Measurements from ENCODE around the gene ZNF334. TPM values are rescaled to one million over a fixed set of nuclear protein-coding genes. Genes with fewer than 3 reads are reported as not detected.

The ZNF334 gene
- total RNA-seq, 4 donors from 2014 or later, result 1.3 to 19.6 (median 5.8) TPM

GRCh38 chr20:46549188-46549972 lies 36.0 kb upstream of the ZNF334 start:
- Histone ChIP-seq H3K9me3 (no peaks in the 10 kb centered on the region), H3K4me1 (no peaks in the 10 kb centered on the region), H3K4me3 (no peak overlapping the region), H3K27ac (no peak overlapping the region), H3K36me3 (no peaks in the 10 kb centered on the region), H3K27me3 (no peaks in the 10 kb centered on the region)
- intact Hi-C loops (cut with DNase I; ENCODE audit: low total_unique reads), result no loop called here
- DNase-seq, result no peak
- no peak for TF ChIP-seq POLR2A (IDR thresholded peaks at IDR 0.05)
- no peak for TF ChIP-seq CTCF (IDR thresholded peaks at IDR 0.05)

GRCh38 chr20:46548688-46549087 lies 35.3 kb upstream of the ZNF334 start:
- Histone ChIP-seq H3K4me1 (no peaks in the 10 kb centered on the region), H3K27me3 (no peaks in the 10 kb centered on the region), H3K4me3 (no peak overlapping the region), H3K36me3 (no peaks in the 10 kb centered on the region), H3K9me3 (no peaks in the 10 kb centered on the region), H3K27ac (no peak overlapping the region)
- intact Hi-C loops (cut with DNase I; ENCODE audit: low total_unique reads), result no loop called here
- TF ChIP-seq CTCF (IDR thresholded peaks at IDR 0.05), result no peak
- TF ChIP-seq POLR2A (IDR thresholded peaks at IDR 0.05), result no peak
- DNase-seq, result no peak

- H3K36me3 ChIP-seq, result no peaks in the 10 kb centered on the region
- no peaks in the 10 kb centered on the region for H3K4me1 ChIP-seq
- no peaks in the 10 kb centered on the region for H3K27me3 ChIP-seq
- intact Hi-C loops (cut with DNase I; ENCODE audit: low total_unique reads), result no loop called here
- no peak for TF ChIP-seq CTCF (IDR thresholded peaks at IDR 0.05)
- no peak for TF ChIP-seq POLR2A (IDR thresholded peaks at IDR 0.05)
- H3K4me3 ChIP-seq, result no peak overlapping the region
- no peak overlapping the region for H3K27ac ChIP-seq
- DNase-seq, result no peak
- H3K9me3 ChIP-seq, result no peaks in the 10 kb centered on the region
Observed at GRCh38 chr20:46547995-46548394, 34.6 kb upstream of the ZNF334 start.

GRCh38 chr20:46546936-46547335 lies 33.6 kb upstream of the ZNF334 start:
- intact Hi-C loops (cut with DNase I; ENCODE audit: low total_unique reads), result no loop called here
- TF ChIP-seq CTCF (IDR thresholded peaks at IDR 0.05) (no peak), POLR2A (IDR thresholded peaks at IDR 0.05) (no peak)
- no peaks in the 10 kb centered on the region for H3K9me3 ChIP-seq

GRCh38 chr20:46546298-46546697 lies 32.9 kb upstream of the ZNF334 start:
- TF ChIP-seq CTCF (IDR thresholded peaks at IDR 0.05) (no peak), POLR2A (IDR thresholded peaks at IDR 0.05) (no peak)
- Histone ChIP-seq H3K27ac (no peak overlapping the region), H3K4me3 (no peak overlapping the region), H3K4me1 (no peaks in the 10 kb centered on the region), H3K27me3 (no peaks in the 10 kb centered on the region), H3K36me3 (no peaks in the 10 kb centered on the region), H3K9me3 (no peaks in the 10 kb centered on the region)
- intact Hi-C loops (cut with DNase I; ENCODE audit: low total_unique reads), result no loop called here
- DNase-seq, result no peak

More at GRCh38 chr20:46546936-46547335, 33.6 kb upstream of the ZNF334 start:
- no peak for DNase-seq
- Histone ChIP-seq H3K4me1 (no peaks in the 10 kb centered on the region), H3K36me3 (no peaks in the 10 kb centered on the region), H3K27me3 (no peaks in the 10 kb centered on the region), H3K27ac (no peak overlapping the region), H3K4me3 (no peak overlapping the region)

Measured in uterus (tissue), 4 donors.